HFF-Myc (cell line): ENCODE measurements around the gene CHMP6.
A peak's percentile ranks its signal among the peaks of the same experiment; 100 is the strongest.

ENCODE experiments used
- DNase-seq: peaks from one replicate; pipeline ENCODE4 v3.0.0-alpha.2; 2011; ENCODE audit warnings: low read depth; ENCODE audit errors: extremely low read depth
- H3K4me3 ChIP-seq: replicated peaks from 2 replicates; pipeline ENCODE4 v1.5.1; 2011; ENCODE audit warnings: low read depth, mild to moderate bottlenecking, control low read depth, low read length
- TF ChIP-seq, protein P1 (sequence below): IDR thresholded peaks from 2 replicates; pipeline ENCODE4 v1.5.1; 2012; ENCODE audit warnings: mild to moderate bottlenecking, low read depth, low read length, control low read depth; ENCODE audit errors: missing control alignments

The CHMP6 gene

GRCh38 chr17:80969030-80969673, 22.5 kb upstream of the CHMP6 start:
- no peak overlapping the region for H3K4me3 ChIP-seq
- no peak for DNase-seq
- TF ChIP-seq, protein P1, sequence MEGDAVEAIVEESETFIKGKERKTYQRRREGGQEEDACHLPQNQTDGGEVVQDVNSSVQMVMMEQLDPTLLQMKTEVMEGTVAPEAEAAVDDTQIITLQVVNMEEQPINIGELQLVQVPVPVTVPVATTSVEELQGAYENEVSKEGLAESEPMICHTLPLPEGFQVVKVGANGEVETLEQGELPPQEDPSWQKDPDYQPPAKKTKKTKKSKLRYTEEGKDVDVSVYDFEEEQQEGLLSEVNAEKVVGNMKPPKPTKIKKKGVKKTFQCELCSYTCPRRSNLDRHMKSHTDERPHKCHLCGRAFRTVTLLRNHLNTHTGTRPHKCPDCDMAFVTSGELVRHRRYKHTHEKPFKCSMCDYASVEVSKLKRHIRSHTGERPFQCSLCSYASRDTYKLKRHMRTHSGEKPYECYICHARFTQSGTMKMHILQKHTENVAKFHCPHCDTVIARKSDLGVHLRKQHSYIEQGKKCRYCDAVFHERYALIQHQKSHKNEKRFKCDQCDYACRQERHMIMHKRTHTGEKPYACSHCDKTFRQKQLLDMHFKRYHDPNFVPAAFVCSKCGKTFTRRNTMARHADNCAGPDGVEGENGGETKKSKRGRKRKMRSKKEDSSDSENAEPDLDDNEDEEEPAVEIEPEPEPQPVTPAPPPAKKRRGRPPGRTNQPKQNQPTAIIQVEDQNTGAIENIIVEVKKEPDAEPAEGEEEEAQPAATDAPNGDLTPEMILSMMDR: no peak

DNA sequence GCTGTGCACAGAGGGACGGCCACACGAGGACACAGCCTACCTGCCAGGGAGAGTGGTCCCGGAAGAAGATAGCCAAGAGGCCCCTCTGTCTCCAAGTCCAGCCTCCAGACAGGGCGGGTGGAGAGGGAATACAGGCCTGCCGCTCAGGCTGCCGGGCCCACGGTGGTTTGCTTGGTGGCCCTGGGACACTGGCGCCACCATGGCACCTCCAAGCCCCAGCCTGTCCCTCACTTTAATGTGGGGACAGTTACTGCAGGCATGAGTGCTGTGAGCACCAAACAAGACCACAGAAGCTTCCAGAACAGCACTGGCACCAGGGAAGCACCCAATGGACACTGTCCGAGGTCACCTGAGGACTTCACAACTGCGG, 22.0 kb upstream of the CHMP6 start:
- TF ChIP-seq, protein P1: no peak
- no peak for DNase-seq

DNA sequence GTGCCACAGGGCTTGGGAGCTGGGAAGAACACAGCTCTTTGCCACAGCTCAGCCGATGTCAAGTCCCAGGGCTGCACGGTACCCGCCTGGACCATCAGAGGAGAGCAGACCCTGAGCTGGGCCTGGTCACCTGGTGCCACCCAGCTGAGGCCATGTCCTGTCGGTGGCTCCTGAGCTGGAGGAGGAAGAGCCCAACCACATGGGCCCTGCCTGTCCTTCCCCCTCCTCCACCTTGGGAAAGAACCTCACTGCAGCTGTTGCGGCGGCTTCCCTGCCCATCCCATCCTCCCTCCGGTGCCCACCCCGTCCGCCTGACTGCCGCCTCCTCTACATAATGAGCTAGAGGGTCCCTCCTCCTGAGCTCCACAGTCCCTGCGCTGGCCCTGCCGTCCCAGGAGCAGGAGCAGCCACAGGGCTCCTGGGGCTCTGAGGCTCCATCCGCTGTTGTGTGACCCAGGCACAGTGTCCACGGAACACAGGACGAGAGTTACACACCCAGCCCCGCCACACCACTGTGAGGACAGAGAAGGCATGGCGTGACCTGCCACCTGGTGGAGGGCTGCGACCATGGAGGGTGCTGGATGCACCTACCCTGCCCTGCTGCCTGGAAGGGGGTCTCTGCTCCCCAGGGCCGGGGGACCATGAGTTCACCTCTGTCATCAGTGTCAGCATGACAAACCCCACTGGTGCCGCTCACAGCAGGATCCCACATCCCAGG, 21.4 kb upstream of the CHMP6 start:
- no peak overlapping the region for H3K4me3 ChIP-seq
- TF ChIP-seq, protein P1: peak; percentile 51
- no peak for DNase-seq

More for the DNA sequence above, 22.0 kb upstream of the CHMP6 start:
- no peak overlapping the region for H3K4me3 ChIP-seq

GRCh38 chr17:80970762-80971703, 20.6 kb upstream of the CHMP6 start:
- H3K4me3 ChIP-seq: no peak overlapping the region
- TF ChIP-seq, protein P1: peak; percentile 0
- DNase-seq: no peak

GRCh38 chr17:80971704-80972304, 19.8 kb upstream of the CHMP6 start:
- TF ChIP-seq, protein P1: no peak
- H3K4me3 ChIP-seq: no peak overlapping the region
- no peak for DNase-seq

GRCh38 chr17:80976701-80977100, 14.9 kb upstream of the CHMP6 start:
- TF ChIP-seq, protein P1: no peak
- no peak for DNase-seq
- H3K4me3 ChIP-seq: no peak overlapping the region
